Erythroblast (primary cell): ENCODE measurements around the gene ADAMTS19.

Source experiments
- GATA1 ChIP-seq: IDR thresholded peaks from 2 replicates; pipeline ENCODE4 v1.6.1; 2011; ENCODE audit warnings: low read depth, mild to moderate bottlenecking, control low read depth, low read length, moderate library complexity
- POLR2A ChIP-seq: IDR thresholded peaks from 2 replicates; pipeline ENCODE4 v1.6.1; 2011; ENCODE audit warnings: mild to moderate bottlenecking, low read length

GRCh38 chr5:129771058-129771838, 311.1 kb downstream of the ADAMTS19 start:
- no peak for TF ChIP-seq POLR2A
- TF ChIP-seq GATA1 = no peak
